GM19467 (cell line): Measurements from ENCODE around the gene AMER3.
A peak's percentile ranks its signal among the peaks of the same experiment; 100 is the strongest.

ENCODE experiments used
- ATAC-seq: cut with Tn5 transposase; IDR thresholded peaks from one replicate; pipeline ENCODE4 v1.9.1; 2021; ENCODE audit warnings: mild to moderate bottlenecking, moderate library complexity; ENCODE audit not compliant: unreplicated experiment

AMER3 gene

GRCh38 chr2:130778781-130779180 is 23.4 kb downstream of the AMER3 start:
- ATAC-seq = no peak

GRCh38 chr2:130785466-130786055 is 30.2 kb downstream of the AMER3 start:
- no peak for ATAC-seq

GRCh38 chr2:130786076-130786475 is 30.7 kb downstream of the AMER3 start:
- no peak for ATAC-seq

- no peak for ATAC-seq
These were observed 32.5 kb downstream of the AMER3 start for GRCh38 chr2:130787841-130788240.

GRCh38 chr2:130790312-130790711 is 35.0 kb downstream of the AMER3 start:
- ATAC-seq = no peak

GRCh38 chr2:130790804-130791616 is 35.7 kb downstream of the AMER3 start:
- no peak for ATAC-seq

GRCh38 chr2:130791617-130791939 is 36.2 kb downstream of the AMER3 start:
- no peak for ATAC-seq

- ATAC-seq = no peak
These were observed 40.1 kb downstream of the AMER3 start for GRCh38 chr2:130795431-130795830.

GRCh38 chr2:130796290-130796689 is 41.0 kb downstream of the AMER3 start:
- no peak for ATAC-seq

- ATAC-seq = peak; percentile 86
These were observed 42.4 kb downstream of the AMER3 start for GRCh38 chr2:130797493-130798435.

- no peak for ATAC-seq
These were observed 43.3 kb downstream of the AMER3 start for GRCh38 chr2:130798472-130799218.

GRCh38 chr2:130799295-130799694 is 44.0 kb downstream of the AMER3 start:
- no peak for ATAC-seq

- ATAC-seq = no peak
These were observed 50.3 kb downstream of the AMER3 start for GRCh38 chr2:130805613-130806012.

GRCh38 chr2:130806370-130806769 is 51.0 kb downstream of the AMER3 start:
- ATAC-seq = no peak

GRCh38 chr2:130807659-130808385 is 52.5 kb downstream of the AMER3 start:
- no peak for ATAC-seq

- ATAC-seq = no peak
These were observed 53.3 kb downstream of the AMER3 start for GRCh38 chr2:130808482-130809268.

- ATAC-seq = no peak
These were observed 55.1 kb downstream of the AMER3 start for GRCh38 chr2:130810490-130810889.

GRCh38 chr2:130813722-130814121 is 58.4 kb downstream of the AMER3 start:
- no peak for ATAC-seq

- ATAC-seq = no peak
These were observed 59.8 kb downstream of the AMER3 start for GRCh38 chr2:130814931-130815680.
